Measurements from ENCODE around the gene MLN. TPM values are rescaled to one million over a fixed set of nuclear protein-coding genes. Genes with fewer than 3 reads are reported as not detected.

Gene MLN
- total RNA-seq, 1 donor from 2014 or later: not detected

- no peak overlapping the region for H3K4me3 ChIP-seq (ENCODE audit: low read depth, low read length)
- FAIRE-seq (no peak), DNase-seq (ENCODE audit: low read depth) (no peak)
- no peaks in the 10 kb centered on the region for H3K36me3 ChIP-seq (ENCODE audit: control insufficient read depth, insufficient read depth, low read length)
- no peak for TF ChIP-seq CTCF (IDR thresholded peaks at IDR 0.05; ENCODE audit: insufficient read depth, low read length, severe bottlenecking)
- no peaks in the 10 kb centered on the region for H3K27me3 ChIP-seq (ENCODE audit: control insufficient read depth, insufficient read depth, low read length)
Observed at GRCh38 chr6:33749401-33749800, 54.4 kb downstream of the MLN start.

- H3K4me3 ChIP-seq (ENCODE audit: low read depth, low read length): no peak overlapping the region
- TF ChIP-seq CTCF (IDR thresholded peaks at IDR 0.05; ENCODE audit: insufficient read depth, low read length, severe bottlenecking): no peak
- H3K27me3 ChIP-seq (ENCODE audit: control insufficient read depth, insufficient read depth, low read length): no peaks in the 10 kb centered on the region
- FAIRE-seq (no peak), DNase-seq (ENCODE audit: low read depth) (no peak)
- no peaks in the 10 kb centered on the region for H3K36me3 ChIP-seq (ENCODE audit: control insufficient read depth, insufficient read depth, low read length)
Observed at GRCh38 chr6:33748841-33749240, 55.0 kb downstream of the MLN start.

- FAIRE-seq: peak; percentile 13
- no peak for TF ChIP-seq CTCF (IDR thresholded peaks at IDR 0.05; ENCODE audit: insufficient read depth, low read length, severe bottlenecking)
- DNase-seq (ENCODE audit: low read depth): no peak
- H3K36me3 ChIP-seq (ENCODE audit: control insufficient read depth, insufficient read depth, low read length): no peaks in the 10 kb centered on the region
- no peak overlapping the region for H3K4me3 ChIP-seq (ENCODE audit: low read depth, low read length)
- H3K27me3 ChIP-seq (ENCODE audit: control insufficient read depth, insufficient read depth, low read length): no peaks in the 10 kb centered on the region
Observed at GRCh38 chr6:33747823-33748222, 56.0 kb downstream of the MLN start.

GRCh38 chr6:33746651-33747100 is 57.1 kb downstream of the MLN start, which contains the start of gene IP6K3:
Gene IP6K3 (minus strand): TSS chr6:33746905. CDS start chr6:33735476, 11,429 bp downstream.
- H3K4me3 ChIP-seq (ENCODE audit: low read depth, low read length): no peak within 1 kb of the TSS

GRCh38 chr6:33746036-33746600 is 57.7 kb downstream of the MLN start:
- peak; percentile 29 for DNase-seq (ENCODE audit: low read depth)
- Histone ChIP-seq H3K27me3 (ENCODE audit: control insufficient read depth, insufficient read depth, low read length) (no peaks in the 10 kb centered on the region), H3K4me3 (ENCODE audit: low read depth, low read length) (no peak overlapping the region), H3K36me3 (ENCODE audit: control insufficient read depth, insufficient read depth, low read length) (no peaks in the 10 kb centered on the region)
- FAIRE-seq: no peak
- TF ChIP-seq CTCF (IDR thresholded peaks at IDR 0.05; ENCODE audit: insufficient read depth, low read length, severe bottlenecking): peak; percentile 9

More at GRCh38 chr6:33746651-33747100, 57.1 kb downstream of the MLN start, which contains the start of gene IP6K3:
- no peaks in the 10 kb centered on the region for H3K27me3 ChIP-seq (ENCODE audit: control insufficient read depth, insufficient read depth, low read length)
- no peak for TF ChIP-seq CTCF (IDR thresholded peaks at IDR 0.05; ENCODE audit: insufficient read depth, low read length, severe bottlenecking)
- no peak for FAIRE-seq
- DNase-seq (ENCODE audit: low read depth): no peak
- no peaks in the 10 kb centered on the region for H3K36me3 ChIP-seq (ENCODE audit: control insufficient read depth, insufficient read depth, low read length)

- DNase-seq (ENCODE audit: low read depth): no peak
- Histone ChIP-seq H3K4me3 (ENCODE audit: low read depth, low read length) (no peak overlapping the region), H3K36me3 (ENCODE audit: control insufficient read depth, insufficient read depth, low read length) (no peaks in the 10 kb centered on the region), H3K27me3 (ENCODE audit: control insufficient read depth, insufficient read depth, low read length) (no peaks in the 10 kb centered on the region)
- no peak for FAIRE-seq
- no peak for TF ChIP-seq CTCF (IDR thresholded peaks at IDR 0.05; ENCODE audit: insufficient read depth, low read length, severe bottlenecking)
Observed at GRCh38 chr6:33745548-33745947, 58.3 kb downstream of the MLN start.
